ENCODE measurements around the gene GNPTG.
"Not testable (repeated sequence)": the region's sequence is repeated elsewhere in the genome, so short reads cannot be mapped to it uniquely, and the experiment has no call there.

Gene GNPTG

GRCh38 chr16:1320097-1320496 lies 31.6 kb upstream of the GNPTG start:
- DNase-seq = no peak

DNA sequence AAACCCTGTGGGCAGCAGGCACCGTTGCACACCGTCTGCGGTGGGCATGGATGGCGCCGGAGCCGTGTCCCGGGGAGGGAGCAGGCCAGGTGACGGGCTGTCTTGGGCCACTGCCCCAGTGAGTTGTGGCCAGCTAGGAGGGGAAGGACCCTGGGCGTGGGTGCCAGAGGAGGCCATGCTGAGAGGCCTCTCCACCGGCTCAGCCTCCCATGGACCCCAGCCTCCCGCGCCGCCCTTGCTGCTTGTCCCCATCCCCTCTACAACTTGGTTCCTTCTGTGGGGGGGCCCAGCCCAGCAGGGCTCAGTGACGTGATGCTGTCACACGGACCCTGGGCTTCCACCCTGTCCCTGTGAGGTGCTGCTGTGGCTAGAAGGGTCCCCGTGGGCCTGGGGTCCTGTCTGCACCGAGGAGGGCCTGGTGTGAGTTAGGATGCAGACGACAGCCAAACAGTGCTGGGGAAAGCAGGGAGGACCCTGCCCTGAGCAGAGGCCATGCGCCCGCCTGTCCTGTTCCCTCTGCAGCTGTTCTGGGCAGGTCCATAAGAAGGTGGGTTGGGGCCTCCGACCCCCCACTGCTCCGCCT lies 31.0 kb upstream of the GNPTG start:
- DNase-seq = no peak

DNA sequence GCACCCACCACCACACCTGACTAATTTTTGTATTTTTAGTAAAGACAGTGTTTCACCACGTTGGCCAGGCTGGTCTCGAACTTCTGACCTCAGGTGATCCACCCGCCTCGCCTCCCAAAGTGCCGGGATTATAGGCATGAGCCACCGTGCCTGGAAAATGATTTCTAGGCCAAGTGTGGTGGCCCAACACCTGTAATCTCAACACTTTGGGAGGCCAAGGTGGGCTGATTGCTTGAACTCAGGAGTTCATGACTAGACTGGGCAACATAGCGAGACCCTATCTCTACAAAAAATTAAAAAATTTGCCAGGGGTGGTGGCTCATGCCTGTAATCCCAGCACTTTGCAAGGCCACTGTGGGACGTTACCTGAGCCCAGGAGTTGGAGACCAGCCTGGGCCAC lies 29.3 kb upstream of the GNPTG start:
- DNase-seq = no peak

DNA sequence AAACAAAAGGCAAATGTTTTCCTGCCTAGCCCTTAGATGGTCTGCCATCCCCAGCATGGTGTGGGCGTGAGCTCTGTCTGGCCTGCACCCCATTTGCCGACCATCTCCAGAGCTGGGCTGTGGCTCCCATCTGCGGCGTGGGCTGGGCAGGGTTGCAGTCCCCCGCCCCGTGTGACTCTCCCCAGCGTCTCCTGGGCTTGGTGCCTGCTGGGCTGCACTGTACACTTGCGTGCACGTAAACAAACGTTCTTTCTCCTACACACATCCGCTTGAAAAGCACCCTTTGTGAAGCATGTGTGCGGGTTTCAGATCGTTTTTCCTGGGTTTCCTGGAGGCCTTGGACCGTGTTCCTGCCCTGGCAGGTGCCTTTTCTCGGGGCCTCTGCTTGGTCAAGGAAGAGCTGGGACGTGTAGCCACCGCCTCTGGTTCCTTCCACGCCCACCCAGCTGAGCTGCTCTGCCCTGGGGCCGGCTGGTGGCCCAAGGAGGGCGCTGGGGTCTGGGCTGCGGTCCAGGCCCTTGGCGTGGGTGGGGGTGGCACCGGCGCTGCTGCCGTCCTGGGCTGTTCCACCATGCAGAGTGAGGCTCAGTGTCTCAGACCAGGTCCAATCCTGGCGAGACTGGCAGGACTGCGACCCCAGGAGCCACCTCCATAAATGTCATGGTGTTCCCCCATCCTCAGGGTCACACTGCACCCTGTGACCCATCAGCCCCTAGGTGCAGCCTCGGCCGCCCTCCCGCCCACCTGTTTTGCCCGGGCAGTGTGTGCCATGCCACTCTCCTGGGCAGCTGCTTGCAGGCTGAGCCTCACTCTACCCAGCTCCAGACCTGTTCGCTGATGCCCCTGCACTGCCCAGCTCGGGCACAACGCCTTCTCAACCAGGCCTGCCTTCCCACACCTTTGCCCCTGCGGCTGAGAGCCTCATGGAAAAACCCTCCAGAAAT lies 28.2 kb upstream of the GNPTG start:
- DNase-seq = no peak

DNA sequence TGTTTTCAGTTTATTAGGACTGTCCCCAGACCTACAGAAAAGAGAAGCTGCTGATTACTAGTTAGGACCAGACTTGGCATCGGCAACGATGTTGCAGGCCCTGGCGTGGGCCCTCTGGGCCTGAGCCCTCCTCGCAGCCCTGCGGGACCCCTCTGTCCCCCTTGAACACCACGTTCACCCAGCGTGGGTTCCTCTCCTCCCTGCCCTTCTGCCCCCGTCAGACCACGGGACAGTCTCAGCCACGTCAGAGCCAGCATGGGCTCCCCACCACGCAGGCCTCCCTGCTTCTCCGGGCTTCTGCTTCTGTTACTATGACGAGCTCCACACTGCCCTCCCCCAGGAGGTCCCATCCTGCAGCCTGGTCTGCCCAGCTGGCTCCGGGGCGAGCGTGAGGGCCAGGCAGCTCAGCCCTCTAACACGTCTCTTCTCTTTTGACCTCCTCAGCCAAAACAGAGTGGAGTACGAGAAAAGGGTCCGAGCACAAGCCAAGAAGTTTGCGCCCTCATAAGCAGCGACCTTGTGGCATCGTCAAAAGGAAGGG lies 27.4 kb upstream of the GNPTG start:
- DNase-seq = no peak

GRCh38 chr16:1325261-1325660 lies 26.5 kb upstream of the GNPTG start:
- DNase-seq = no peak

- DNase-seq = no peak
Observed at GRCh38 chr16:1325673-1326371, 25.9 kb upstream of the GNPTG start.

GRCh38 chr16:1326391-1326790 lies 25.3 kb upstream of the GNPTG start:
- no peak for DNase-seq

DNA sequence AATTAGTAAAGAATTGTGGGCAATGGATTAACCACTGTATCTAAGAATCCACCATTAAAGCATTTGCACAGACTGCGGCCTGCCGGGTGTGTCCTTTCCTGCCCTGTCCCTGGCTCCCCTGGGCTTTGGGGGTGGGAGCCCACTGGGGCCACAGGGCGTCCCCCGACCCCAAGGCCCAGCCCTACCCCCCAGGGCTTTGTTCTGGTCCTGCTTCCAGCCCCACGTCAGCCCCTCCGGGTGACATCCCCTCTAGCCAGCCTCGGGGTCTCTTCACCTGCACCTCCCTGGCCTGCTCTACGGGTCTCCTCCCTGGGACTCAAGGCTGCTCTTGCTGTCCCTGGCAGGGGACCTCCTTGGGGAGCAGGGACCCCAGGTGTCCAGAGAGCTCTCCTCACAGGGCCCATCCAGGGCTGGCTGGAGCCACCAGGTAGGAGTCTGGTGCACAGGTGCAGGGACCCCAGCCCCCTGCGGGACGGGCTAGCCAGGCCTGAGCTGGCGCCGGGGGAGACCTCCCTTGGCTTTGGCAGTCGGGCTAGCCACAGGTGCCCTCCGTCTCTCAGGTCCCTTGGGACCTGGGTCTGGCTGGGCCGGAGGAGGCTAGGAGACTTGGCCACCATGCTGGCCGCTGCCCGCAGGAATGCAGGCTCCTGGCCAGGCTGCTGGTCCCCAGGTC lies 24.6 kb upstream of the GNPTG start:
- no peak for DNase-seq

GRCh38 chr16:1327619-1327947 lies 24.1 kb upstream of the GNPTG start:
- DNase-seq = no peak

DNA sequence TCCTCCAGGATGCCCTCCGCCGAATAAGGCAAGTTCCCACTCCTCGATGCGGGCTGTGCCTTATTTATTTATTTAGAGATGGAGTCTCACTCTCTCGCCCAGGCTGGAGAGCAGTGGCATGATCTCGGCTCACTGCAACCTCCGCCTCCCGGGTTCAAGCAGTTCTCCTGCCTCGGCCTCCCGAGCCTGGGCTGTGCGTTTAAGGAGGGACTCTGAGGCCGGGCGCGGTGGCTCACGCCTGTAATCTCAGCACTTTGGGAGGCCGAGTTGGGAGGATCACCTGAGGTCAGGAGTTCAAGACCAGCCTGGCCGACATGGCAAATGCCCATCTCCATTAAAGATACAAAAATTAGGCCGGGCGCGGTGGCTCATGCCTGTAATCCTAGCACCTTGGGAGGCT lies 23.6 kb upstream of the GNPTG start:
- DNase-seq = not testable (repeated sequence)

- not testable (repeated sequence) for DNase-seq
Observed at GRCh38 chr16:1328961-1329360, 22.8 kb upstream of the GNPTG start.

- DNase-seq = no peak
Observed at GRCh38 chr16:1330260-1330914, 21.3 kb upstream of the GNPTG start.

GRCh38 chr16:1330931-1331711 lies 20.6 kb upstream of the GNPTG start:
- no peak for DNase-seq

DNA sequence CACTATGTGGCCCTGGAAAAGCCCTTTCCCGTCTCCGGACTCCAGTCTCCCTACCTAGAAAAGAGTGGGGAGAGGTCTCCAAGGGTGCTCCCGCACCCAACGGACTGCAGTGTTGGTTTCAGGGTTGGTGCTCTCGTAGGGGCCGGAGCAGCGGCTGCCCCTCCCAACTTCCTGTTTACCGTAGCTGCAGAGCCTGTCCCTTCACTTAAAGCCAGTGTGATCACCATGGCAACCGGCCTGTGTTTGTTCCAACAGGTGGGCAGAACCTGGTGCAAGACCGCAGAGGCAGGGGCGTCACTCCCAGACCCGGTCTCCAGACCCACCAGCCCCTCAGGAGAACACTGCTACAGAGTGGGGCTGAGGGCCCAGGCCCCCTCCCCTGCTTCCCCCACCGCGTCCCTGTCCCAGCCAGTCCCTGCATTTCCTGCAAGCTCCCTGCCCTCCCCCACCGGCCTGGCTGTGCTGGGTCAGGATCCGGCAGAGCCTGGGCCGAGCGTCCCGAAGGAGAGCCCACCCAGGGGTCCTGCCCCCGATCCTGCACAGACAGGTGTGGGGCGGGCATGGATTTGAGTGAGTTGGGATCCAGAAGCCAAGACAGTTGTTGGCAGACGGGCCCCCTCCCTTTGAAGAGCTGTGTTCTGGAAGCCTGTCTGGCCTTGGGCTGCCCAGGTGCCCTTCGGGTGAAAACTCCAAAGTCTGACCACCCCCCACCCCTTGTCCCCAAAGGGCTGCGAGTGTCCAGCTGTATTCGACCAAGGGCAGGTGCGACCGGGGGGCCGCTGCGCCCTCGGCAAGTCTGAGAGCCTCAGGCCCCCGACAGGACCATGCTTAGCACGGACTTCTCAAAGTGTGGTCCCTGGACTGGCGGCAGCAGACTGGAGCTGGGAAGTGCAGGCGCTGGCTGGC lies 19.8 kb upstream of the GNPTG start:
- peak; percentile 37 for DNase-seq

- DNase-seq = no peak
Observed at GRCh38 chr16:1332618-1333148, 19.0 kb upstream of the GNPTG start.

DNA sequence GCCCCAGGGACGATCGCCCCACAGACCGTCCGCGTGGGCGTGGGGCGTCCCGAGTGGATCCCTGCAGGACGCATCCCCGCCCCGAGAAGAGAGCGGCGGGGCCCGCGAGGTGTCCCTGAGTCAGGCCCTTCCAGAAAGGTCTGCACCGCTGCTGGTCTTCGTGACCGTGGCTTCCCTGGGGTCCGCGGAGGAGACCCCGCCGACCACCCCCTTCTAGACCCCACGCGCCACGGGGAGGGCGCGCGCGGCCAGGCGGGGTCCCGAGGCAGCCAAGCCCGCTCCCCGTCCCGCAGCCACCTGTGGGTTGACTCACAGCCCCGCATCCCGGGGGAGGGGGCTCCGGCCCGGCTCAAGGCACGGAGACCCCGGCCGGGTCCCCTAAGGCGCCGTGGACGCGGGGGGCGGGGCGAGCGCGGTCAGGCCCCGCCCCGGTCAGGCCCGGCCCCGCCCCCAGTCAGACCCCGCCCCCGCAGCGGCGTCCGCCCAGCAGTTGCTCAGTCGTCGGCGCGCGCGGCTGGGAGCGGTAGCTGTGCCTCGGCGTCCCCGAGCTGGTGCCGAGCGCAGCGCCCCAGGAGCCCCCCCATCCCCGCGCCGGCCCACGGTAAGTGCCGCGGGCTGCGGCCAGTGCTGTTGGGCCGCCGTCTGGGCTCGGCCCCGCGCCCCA lies 18.4 kb upstream of the GNPTG start, which contains the start of gene BAIAP3:
Gene BAIAP3, plus strand, starts transcription at position 497 of the 664 bp plus-strand sequence. CDS start 4,905 bp downstream, outside the sequence.
- peak; percentile 44 for DNase-seq

GRCh38 chr16:1333854-1334700 lies 17.7 kb upstream of the GNPTG start:
- DNase-seq = no peak

DNA sequence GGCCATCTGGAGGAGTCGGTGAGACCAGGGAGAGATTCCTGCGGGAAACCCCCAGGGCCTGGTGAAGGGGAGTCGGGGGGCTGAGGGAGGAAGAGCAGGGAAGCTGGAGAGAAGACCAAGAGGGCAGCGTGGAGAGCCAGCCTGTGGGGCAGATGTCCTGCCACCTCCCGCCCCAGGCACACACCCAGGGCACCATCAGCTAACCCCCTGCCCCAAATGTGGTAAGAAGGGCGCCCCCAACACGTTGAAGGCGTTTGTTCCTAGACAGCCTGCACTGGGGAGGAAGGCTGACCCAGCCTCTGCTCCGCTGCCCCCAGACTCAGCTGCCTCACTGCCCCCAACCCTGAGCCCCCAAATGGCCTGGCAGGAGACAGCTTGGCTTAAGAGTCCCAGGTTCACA lies 17.0 kb upstream of the GNPTG start:
- no peak for DNase-seq
